NCI-H1694 (cell line): Measurements from ENCODE around the gene ABCC8.

ENCODE experiments used
- DNase-seq: peaks from one replicate; lab custom pipeline; 2025; lab: John Stamatoyannopoulos, UW

Gene ABCC8

DNA sequence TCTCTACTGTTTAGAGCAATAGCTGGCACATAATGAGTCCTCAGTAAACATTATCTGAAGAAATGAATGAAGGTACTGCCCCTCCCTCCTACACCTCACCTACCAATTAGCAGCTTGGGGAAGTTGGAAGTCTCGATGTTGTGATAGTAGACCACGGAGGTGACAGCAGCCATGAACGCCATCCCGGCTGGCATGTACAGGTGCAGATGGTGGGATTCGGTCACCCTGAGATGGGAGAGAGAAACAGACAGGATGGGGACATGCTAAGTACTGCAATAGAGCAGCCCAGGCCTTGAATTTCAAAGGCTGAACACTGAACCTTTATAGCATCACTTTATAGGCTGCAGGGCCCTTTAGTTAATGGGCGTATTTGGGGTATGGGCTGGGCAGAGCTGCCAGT lies 6.6 kb downstream of the ABCC8 start:
- DNase-seq: no peak

DNA sequence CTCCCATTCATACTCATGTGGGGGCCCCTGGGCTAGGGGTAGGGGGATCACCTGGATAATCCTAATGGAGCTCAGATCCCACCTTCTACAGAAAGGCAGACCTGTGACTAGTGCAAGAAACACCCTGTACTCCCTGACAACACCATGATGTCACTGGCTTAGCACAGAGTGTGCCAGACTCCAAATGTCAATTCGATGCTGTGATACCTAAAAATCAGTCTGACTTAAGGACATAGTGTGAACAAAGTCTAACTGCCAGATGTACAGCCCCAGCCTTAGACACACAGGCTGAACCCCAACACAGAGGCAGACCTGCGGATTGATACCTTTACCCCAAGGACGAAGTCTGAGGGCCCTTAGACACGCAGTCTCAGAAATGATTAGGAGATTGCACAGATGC lies 8.5 kb downstream of the ABCC8 start:
- DNase-seq: no peak

DNA sequence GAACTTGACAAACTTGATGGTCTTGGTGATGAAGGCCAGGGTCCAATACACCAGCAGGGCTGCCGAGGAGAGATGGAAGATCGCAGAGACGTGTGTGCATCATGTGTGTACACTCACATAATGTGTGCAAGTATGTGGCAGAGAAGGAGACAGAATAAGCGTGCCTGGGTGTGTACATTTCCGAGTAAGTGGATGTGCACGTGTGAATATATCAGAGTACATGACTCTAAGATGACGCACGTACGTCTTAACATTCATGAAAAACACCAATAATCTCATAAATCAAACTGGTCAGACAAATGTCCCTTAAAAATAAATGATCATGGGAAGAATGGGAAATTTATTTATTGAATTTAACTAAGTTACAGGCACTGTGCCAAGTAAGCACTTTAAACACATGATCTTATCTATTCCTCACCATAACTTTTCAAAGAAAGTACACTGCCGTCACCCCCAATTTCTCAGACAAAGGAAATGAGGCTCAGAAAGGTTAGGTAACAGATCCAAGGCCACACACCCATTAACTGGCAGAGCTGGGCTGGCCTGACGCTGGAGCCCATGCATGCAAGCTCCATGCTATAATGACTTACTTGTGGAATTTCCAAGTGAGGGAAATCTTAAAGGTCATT lies 13.0 kb downstream of the ABCC8 start:
- no peak for DNase-seq

DNA sequence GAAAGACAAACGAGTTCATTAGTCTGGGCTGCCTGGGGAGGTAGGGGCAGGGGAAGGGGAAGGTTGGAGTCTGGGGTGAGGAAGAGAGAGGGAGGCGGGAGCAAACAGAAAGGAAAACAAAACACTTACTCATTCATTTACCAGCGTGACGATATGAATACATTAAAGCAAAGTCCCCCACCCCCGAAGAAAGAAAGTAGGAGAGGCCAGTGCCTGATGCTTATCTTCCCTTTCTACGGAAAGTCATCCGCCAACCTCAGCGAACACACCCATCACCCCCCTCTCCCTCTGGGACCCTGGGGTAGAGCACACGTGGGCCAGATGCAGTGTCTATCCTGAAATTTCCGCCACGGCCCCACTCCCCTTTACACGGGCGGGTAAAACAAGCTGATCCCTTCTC lies 13.7 kb downstream of the ABCC8 start:
- DNase-seq: no peak

DNA sequence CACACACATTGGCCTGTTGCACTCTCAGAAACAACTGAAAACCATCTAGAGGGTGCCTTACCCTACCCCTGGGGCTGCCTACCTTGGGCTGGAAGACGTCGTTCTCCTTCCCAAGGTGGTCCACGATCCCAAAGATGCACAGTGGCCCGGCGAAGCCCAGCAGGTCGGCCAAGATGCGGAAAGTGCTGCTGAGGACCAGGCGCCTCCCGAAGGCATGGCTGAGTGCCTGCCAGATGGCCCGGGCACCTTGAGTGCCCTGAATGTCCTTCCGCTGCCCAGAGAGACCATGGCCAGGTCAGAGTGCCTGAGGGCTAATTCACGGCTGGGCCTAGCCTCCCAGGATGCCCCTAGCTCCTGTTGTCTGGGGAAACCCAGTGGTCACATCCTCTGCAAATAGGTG lies 16.2 kb downstream of the ABCC8 start:
- no peak for DNase-seq

DNA sequence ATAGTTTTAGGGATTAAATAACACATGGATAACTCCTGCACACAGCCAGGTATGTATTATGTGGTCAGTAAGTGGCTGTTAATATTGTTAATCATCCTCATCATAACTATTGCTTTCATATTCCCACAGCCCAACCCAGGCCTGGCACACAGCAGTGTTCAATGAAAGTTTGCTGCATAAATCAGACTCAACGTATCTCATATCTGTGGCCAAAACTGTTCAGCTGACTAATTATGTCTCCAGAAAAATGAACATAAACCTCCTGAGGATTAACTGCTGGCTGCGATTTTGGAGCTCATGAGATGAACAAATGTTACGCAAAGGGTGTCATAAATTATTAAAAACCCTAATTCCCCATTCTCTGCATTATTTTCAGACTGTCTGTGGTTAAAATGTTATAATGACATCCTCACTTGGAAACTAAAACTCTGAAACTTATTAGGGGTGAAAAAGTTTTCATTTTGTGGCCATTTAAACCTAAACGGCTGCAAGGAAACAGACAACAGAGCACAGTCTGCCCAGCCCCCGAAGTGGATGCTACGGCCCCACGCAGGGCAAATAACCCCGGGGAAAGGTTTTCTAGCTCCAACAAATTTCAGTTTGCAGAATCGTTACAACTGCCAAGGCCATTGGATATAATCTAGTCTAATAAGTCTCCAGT lies 17.3 kb downstream of the ABCC8 start:
- no peak for DNase-seq

DNA sequence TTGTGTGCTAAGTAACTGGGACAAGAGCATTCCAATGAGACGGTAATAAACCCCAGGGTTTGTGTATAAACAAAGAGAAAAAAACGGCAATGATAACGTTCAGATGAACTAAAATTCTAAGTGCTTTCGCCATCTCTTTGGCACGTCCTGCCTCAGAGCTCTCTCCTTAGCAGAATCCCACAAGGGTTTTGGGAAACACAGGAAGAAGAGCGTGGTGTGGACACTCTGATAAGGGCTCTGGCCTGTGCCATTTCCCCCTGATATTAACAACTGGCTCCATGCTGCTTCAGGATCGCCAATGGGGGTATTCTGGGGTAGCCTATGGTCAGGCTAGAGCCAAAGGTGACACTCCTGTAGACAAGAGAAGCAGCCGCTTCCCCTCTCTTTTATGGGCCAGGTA lies 18.4 kb downstream of the ABCC8 start:
- no peak for DNase-seq

DNA sequence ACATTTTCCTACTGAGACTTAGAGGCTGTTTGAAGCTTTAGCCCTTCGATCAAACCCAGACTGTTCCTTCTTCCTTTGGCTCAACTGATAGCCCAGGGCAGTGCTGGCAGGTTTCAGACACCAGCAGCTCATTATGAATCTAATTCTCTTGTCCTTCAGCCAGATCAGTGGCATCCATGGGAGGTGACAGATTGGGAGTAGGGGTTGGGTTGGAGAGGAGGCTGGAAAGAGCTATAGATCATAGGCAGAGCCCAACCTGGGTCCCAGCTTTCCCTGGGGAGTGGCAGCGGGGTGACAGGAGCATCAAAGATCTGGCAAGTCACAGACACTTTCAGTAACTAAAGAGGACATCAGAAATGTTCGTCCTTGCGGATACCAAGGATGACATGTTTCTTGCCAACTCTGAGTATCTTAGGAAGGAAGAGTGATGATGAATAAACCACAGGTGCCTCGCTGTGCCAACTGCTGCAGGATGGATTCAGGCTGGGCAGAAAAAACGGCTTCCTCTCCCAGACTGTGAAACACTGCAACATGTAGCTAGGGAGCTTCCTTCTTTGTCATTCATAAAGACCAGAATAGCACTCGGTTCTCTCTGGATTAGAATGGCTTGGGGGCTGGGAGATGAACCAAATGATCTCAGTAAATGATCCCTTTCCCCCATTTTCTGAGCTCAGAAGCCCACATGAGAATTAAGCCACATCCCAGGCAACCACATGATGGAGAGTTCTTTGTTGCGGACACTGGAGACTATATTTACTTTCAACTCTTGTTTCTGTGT lies 19.1 kb downstream of the ABCC8 start:
- DNase-seq: no peak

DNA sequence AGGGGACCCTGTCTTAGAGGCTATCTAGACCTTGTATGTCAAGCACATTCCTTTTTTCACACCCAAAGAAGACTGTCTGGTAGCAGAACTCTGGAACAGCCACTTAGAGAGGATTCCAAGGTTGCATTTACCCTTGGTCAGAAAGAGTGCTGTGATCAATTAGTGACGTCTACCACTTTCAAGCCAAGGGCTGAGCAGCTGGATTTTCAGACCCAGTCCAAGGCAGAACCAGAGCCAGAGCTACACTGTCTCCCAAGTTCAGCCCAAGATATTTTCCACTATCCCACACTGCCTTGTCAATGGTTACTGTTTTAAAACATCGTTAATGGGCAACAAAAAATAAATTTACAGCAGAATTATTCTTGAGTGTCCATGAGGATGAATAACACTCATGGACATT lies 24.0 kb downstream of the ABCC8 start:
- no peak for DNase-seq

DNA sequence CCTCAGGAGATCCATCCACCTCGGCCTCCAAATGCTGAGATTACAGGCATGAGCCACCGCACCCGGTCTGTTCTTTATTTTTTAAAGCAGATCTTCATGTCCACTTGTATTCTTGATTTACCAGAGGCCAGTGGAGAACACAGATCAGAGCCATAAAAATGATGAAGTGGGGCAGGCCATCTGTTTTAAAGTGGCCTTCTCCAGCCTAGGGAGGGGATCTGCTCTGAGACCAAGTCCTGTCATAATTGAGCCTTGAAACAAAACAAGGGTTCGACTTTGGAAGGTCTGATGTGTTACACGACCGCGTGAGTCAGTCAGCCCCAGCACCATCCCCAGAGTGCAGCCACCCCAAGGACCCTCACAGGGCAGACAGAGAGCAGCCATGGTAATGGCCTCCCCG lies 27.5 kb downstream of the ABCC8 start:
- DNase-seq: no peak

DNA sequence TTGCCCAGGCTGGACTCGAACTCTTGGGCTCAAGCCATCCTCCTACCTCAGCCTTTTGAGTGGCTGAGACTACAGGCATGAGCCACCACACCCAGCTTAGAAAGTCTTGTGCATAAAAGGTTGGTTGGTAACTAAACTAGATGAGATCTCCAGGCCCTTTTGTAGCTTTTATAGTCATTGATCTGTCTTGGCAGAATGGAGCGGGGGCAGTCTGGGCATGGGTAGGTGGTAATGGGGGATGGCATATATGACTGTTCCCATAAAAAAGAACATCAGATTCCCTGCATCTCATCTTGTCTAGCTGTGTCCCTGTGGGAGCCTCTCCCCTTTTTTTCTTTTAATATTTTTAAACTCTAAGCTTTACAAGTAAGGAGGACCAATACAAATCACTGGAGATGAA lies 30.2 kb downstream of the ABCC8 start:
- DNase-seq: no peak

DNA sequence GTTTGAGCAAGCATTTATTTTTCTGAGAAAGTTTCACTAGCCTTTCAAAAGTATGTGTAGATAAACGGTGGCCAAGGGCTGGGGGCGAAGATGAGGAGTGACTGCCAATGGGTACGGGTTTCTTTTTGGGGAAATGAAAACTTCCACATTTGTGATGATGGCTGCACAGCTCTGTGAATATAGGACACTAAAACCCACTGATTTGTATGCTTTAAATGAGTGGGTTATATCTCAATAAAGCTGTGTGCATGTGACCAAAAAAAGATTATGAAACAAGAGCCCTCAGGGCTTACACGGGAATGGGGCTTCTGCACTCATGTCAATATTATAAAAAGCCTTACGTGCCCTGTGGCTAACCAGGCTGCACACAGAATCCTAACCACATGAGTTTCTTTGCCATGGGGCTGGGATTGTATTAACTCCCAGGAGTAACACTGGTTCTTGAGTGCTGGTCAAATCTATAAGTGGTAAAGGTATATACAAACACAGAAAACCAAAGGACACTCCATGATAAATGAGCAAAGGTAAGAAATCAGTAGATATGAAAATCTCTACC lies 31.3 kb downstream of the ABCC8 start:
- no peak for DNase-seq

DNA sequence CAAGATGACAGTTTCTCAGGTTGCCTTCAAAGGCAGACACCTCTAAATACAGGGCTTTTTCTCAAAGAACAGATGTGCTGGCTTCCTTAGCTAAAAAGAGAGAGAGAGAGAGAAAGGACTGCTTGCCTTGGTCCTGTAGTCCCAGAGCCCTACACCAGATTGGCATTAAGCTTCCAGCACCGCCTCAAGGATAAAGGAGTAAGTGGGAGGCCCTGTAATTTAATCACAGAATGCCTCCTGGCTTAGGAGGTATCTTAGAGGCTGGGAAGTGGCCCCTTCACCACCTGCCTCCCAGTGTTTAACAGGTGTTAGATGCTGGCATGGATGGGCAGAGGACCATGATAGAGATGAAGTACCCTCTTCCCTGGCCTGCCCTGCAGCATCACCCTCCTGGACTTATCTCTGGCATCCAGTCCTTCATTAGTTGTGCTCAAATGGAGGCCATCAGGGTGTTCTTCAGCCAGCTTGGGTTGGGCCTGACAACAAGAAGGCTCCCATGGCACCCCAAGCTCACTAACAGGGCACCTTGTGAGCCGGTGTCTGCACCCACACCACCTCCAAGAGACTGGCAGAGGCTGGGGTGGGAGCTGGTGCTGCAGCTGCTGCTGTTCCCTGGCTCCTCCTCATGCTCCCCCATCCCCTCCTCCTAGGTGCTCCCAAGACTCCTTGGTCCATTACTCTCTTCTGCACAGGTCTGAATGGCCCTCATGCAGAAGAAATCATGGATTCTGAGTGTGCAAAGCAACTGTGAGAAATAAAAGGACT lies 32.5 kb downstream of the ABCC8 start:
- DNase-seq: no peak

DNA sequence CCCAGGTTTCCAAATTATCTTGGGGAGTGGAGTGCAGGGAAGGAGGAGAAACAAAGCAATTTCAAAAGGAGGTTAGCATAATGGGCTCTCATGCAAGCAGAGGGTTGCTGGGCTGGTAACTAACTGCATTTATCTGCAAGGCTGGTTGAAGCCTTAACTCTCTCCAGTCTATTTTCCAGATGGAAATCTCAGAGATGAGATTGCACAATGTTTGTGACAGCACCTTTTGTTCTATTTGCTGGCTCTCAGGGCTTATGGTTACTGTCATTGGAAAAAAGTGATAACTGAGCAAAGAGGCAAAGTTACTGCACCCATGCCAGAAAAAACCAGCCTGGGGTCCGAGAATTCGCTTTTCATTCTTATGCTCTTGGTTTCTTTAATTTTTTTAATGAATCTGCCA lies 33.2 kb downstream of the ABCC8 start:
- no peak for DNase-seq

DNA sequence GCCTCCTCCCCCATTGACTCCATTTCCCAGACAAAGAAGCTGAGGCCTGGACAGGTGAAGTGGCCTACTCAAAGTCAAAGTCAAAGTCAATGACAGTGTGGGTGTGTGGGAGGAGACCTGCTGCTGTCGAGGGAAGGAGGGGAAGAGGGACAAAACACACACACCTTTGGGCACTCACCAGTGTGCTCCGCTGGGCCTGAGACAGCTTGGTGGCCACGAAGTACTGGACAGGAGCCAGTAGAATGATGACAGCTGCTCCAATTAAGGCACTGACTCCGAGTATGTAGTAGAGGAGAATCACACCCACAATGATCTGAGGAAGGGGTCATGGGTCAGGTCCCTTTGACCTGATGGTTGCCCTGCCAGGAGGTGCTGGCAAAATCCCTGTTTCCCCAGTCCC lies 33.6 kb downstream of the ABCC8 start:
- DNase-seq: no peak

DNA sequence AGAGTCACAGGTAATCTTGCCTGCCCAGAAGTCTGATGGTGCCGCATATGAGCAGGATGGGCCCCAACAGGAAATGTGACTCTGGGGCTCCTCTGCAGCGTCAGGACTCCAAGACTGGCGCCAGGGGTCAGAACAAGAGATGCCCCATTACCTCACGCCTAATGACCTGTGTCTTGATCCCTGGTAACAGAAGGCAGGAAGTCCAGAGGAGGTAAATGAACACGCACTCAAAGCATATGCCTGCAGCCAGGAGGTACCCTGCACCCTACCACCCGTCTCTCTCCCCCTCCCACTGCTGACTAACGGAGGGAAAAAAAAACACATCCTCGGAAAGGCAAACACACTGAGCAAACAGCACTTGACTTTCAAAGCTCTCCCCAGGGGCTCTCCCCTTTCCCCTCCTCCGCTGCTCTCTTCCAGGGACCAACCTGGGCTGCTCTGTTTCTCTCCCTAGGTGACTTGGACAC lies 37.3 kb downstream of the ABCC8 start:
- DNase-seq: no peak

DNA sequence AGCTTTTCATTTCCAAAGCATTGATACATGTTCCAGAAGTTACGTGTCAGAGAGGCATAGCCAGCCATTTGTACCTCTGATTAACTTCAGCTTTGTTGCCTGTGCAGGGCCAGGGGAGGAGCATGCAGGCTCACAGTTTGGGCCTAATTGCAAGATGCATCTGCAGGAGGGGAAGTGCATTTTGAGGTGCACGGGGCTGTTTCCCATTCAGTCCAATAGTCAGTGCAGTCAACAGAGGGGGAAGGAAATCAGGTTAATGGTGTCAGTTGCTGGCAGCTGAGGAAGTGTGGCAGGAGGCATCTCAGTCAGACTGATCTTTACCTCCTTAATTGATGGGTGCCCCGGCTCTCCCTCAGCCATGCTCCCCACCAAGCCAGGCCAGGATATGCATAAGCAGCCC lies 39.3 kb downstream of the ABCC8 start:
- DNase-seq: no peak

DNA sequence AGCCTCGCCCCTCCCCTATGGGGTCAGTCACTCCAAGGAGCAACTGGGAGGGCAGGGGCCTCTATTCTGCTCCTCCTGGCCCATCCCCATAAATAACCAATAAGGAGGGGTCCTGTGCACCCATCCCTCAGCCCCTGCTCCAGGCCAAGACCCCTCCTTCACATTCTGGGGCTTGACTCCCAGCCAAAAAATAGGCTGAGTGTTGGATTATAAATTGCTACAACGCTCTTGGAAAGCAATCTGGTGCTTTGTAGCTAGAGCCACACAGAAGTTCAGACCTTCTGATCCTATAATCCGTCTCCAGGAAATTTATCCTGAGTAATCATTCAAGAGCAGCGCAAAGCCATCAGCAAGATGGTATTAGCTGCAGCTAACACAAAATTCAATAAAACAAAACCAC lies 42.5 kb downstream of the ABCC8 start:
- no peak for DNase-seq

DNA sequence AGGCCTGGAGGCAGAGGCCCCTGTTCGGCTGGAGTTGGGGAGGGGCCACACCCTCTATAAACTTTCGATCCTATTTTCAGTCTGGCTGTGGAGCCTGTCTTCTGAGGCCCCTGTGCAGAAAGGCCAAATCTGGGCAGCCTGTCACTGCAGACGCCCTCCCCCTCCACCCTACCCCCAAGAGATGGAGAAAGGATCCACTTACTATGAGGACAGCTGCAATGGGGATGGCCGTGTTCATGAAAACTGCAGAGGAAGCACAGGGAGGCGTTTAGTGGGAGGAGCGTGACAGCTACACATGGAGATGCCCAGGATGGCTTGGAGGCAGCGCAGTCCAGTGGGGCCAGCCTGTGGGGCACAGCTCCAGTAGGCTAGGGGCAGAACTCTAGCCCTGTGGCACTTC lies 44.6 kb downstream of the ABCC8 start:
- no peak for DNase-seq

DNA sequence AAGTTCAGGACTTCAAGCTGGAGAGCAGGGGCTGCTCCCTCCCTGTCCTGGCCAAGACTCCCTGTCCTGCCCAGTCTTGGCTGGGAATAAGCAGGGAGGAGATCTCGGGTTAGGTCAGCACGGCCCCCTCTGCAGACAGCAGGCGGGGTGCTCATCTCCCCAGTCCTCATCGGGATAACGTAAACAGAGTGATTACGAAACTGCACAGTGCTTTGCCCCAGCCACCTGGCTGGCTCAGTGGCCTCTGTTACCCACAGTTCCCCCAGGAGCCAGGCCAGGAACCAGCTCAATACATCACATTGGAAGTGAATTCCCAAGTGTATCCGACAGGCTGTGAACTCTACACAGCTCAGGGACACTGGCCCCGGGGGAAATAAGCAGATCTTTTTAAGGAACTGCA lies 45.5 kb downstream of the ABCC8 start:
- DNase-seq: no peak

DNA sequence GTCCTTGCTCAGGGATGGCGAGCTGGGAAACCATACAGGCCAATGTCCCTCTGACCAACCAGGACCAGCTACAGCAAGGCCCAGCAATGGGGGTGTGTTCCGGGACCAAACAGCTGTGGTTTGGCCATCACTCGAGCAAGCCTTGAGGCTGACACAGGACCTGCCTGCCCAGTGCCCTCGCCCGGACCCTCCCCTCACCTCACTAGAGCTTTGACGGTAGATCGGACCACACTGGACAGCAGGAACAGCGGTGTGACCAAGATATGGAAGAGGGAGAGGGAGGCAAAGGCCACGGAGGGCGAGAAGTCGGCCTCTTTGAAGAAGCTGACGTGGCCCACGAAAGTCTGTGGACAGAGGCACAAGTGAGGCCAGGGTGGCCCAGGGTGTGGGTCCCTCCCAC lies 46.0 kb downstream of the ABCC8 start:
- DNase-seq: no peak

DNA sequence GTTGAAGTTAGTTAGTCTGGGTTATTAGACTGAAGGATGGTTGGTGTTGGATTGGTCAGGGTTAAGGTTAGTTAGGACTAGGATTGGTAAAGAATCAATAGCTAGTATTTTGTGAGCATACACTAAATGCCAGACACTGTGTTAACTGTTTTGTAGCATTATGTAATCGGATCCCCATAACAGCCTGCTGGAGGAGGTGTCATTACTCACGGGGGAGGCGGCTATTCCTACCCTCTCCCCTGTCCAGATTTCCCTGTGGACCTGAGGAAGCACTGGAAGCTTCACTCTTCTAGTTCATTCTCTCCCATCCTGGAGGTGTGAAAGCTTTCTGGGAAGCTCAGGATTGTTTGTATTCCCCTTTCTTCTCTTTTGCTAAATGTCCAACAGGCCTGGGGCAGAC lies 47.7 kb downstream of the ABCC8 start:
- no peak for DNase-seq
